ENCODE results near the gene LCE3C. TPM values are rescaled to one million over a fixed set of nuclear protein-coding genes. Genes with fewer than 3 reads are reported as not detected.
"Not testable (repeated sequence)": the region's sequence is repeated elsewhere in the genome, so short reads cannot be mapped to it uniquely, and the experiment has no call there.

LCE3C gene, protein sequence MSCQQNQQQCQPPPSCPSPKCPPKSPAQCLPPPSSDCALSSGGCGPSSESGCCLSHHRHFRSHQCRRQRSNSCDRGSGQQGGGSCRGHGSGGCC
- total RNA-seq = not detected

DNA sequence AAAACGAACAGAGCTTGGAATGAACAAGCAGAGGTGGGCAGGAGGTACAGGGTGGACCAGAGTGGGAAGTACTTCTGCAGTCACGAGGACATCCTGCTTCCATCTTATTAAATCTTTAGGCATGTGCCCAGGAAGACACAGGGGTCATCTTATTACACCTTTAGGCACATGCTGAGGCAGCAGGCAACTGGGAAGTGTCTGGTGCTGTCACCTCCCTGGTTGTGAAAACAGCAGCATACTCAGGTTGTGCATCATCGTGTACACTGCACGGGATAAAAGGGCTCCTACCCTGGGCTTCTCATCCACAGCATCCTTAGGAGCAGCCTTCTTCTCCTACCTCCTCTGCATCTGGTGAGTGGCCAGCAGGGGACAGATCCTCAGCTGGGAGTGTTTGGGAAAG, at the start of gene LCE3C:
TSS of gene LCE3C (plus strand) at position 301 of the 400 bp plus-strand sequence. CDS start 498 bp downstream, outside the sequence.
- H3K4me3 Mint-ChIP-seq = no peak within 1 kb of the TSS
- peaks cover 13% of the 10 kb centered on the region for H3K27me3 Mint-ChIP-seq (ENCODE audit: low read depth)
- peaks cover 3 to 5% of the 10 kb centered on the region in 2 donors for H3K9me3 Mint-ChIP-seq
- no peak within 1 kb of the TSS for H3K27ac Mint-ChIP-seq
- ATAC-seq (replicated peaks in 1 of 2) (no peak), DNase-seq (no peak)
- no peaks in the 10 kb centered on the region for H3K4me1 Mint-ChIP-seq (ENCODE audit: low read depth)
- peaks cover 4 to 5% of the 10 kb centered on the region in 2 donors for H3K36me3 Mint-ChIP-seq (ENCODE audit: insufficient read depth in 2 of 2)

DNA sequence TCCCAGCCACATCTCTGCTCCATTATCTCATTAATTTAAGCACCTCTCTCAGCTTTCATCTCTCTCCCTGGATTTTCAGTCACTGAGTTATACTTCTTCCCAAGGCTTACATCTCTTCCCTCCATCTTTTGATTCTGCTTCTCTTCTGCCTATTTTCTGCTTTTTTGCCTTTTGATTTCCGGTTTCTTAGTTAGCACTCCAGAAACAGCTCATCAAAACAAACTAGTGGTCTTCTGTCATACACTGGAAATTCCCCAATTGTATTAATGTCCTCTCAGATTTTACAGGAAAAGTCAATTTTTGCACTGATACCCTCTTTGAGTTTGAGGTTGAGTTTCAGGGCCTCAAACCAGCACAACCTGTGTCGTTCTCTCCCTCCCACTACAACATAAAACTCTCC, 34.9 kb upstream of the LCE3C start:
- peaks cover 1 to 4% of the 10 kb centered on the region in 2 donors for H3K36me3 Mint-ChIP-seq (ENCODE audit: insufficient read depth in 2 of 2)
- no peak for DNase-seq
- no peak for ATAC-seq (replicated peaks in 1 of 2)
- no peaks in the 10 kb centered on the region for H3K4me1 Mint-ChIP-seq (ENCODE audit: low read depth)
- H3K27me3 Mint-ChIP-seq (ENCODE audit: low read depth) = no peaks in the 10 kb centered on the region
- peaks cover 2 to 5% of the 10 kb centered on the region in 2 donors for H3K9me3 Mint-ChIP-seq
- H3K4me3 Mint-ChIP-seq = peak overlapping the region in 1 of 2 donors; percentile 11
- peak overlapping the region; percentile 12 for H3K27ac Mint-ChIP-seq

DNA sequence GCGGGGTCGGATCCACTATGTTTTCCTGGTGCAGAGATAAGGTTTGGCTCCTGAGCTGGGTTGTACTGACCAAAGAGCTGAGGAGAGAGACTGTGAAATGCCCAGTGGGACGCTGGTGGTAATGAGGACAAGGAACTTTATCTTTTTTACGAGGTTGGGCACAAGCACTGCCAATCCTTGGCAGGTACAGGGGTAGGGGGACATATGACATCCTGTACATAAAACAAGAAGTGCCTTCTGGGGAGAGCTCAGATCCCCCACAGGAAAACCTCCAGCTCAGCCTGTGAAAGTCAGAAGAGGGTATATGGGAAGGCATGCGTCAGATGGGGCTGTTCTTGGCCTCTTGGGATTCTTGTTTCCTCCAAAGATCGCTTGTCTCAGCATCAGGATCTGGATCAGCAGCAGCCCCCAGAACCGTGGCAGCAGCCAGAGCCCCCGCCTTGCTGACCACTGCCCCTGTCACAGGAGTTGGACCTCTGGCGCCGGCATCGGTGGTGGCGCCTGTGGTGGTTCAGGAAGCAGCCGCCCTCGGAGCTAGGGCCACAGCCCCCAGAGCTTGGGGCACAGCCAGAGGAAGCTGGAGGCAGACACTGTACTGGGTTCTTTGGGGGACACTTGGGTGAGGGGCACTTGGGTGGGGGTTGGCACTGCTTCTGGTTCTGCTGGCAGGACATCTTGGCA, 34.4 kb upstream of the LCE3C start:
- Mint-ChIP-seq H3K4me1 (ENCODE audit: low read depth) (no peaks in the 10 kb centered on the region), H3K36me3 (ENCODE audit: insufficient read depth in 2 of 2) (peaks cover 1 to 4% of the 10 kb centered on the region in 2 donors), H3K27me3 (ENCODE audit: low read depth) (no peaks in the 10 kb centered on the region), H3K9me3 (peaks cover 2 to 5% of the 10 kb centered on the region in 2 donors), H3K27ac (no peak overlapping the region), H3K4me3 (no peak overlapping the region)
- DNase-seq = no peak
- no peak for ATAC-seq (replicated peaks in 1 of 2)

DNA sequence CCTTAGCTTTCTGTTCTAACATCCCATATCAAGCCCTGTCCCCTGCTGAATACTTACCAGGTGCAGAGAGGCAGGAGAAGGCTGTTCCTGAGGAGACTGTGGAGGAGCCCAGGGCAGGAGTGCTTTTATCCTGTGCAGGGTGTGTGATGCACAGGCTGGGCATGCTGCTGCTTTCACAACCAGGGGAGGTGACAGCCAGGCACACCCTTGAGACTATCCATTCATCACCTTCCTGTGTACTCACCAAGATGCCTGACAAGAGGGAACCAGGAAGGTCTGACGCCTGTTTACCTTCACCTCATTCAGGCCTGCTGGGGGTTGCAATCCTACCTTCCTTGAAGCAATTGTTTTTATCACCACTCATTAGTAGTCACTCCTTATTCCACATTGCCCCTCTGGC, 33.4 kb upstream of the LCE3C start, which contains the start of gene LCE3E:
TSS of gene LCE3E (minus strand) at position 100 of the 400 bp plus-strand sequence. CDS start 572 bp downstream, outside the sequence.
- ATAC-seq (replicated peaks in 1 of 2) (no peak), DNase-seq (no peak)
- peaks cover 2 to 5% of the 10 kb centered on the region in 2 donors for H3K9me3 Mint-ChIP-seq
- H3K4me3 Mint-ChIP-seq = no peak within 1 kb of the TSS
- no peaks in the 10 kb centered on the region for H3K4me1 Mint-ChIP-seq (ENCODE audit: low read depth)
- no peak within 1 kb of the TSS for H3K27ac Mint-ChIP-seq
- H3K27me3 Mint-ChIP-seq (ENCODE audit: low read depth) = peaks cover 5% of the 10 kb centered on the region
- H3K36me3 Mint-ChIP-seq (ENCODE audit: insufficient read depth in 2 of 2) = peaks cover 1 to 4% of the 10 kb centered on the region in 2 donors

DNA sequence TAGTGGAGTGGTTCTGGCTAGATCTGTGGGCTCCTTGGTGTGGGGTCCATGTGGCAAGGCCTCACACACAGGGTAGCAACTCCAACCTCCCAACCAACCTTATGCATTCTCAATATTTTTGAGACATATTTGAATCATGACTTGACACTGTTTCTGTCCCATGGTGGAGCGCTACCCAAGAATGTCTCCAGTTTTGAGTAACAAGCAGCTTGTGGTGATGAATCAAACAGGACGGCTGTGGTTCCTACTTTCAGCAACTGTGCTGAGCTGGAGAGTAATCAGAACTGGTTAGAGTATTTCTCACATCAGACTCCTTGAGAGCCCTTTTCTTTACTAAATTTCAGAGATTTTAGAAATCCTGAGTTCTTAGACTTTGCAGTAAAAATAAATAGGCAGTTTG, 22.9 kb upstream of the LCE3C start:
- ATAC-seq (replicated peaks in 1 of 2) (peak; percentile 92 to 97), DNase-seq (peak; percentile 28 to 58)
- peaks cover 36% of the 10 kb centered on the region for H3K27me3 Mint-ChIP-seq (ENCODE audit: low read depth)
- H3K4me3 Mint-ChIP-seq = no peak overlapping the region
- H3K9me3 Mint-ChIP-seq = no peaks in the 10 kb centered on the region
- no peaks in the 10 kb centered on the region for H3K36me3 Mint-ChIP-seq (ENCODE audit: insufficient read depth in 2 of 2)
- H3K27ac Mint-ChIP-seq = no peak overlapping the region
- no peaks in the 10 kb centered on the region for H3K4me1 Mint-ChIP-seq (ENCODE audit: low read depth)

DNA sequence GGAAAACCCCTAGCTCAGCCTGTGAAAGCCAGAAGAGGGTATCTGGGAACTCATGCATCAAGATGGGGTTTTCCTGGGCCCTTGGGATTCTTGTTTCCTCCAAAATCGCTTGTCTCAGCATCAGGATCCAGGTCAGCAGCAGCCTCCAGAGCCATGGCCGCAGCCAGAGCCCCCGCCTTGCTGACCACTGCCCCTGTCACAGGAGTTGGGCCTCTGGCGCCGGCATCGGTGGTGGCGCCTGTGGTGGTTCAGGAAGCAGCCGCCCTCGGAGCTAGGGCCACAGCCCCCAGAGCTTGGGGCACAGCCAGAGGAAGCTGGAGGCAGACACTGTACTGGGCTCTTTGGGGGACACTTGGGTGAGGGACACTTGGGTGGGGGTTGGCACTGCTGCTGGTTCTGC, 20.5 kb upstream of the LCE3C start:
- H3K27ac Mint-ChIP-seq; DNase-seq; H3K9me3 Mint-ChIP-seq; ATAC-seq (replicated peaks in 1 of 2); H3K36me3 Mint-ChIP-seq (ENCODE audit: insufficient read depth in 2 of 2); H3K4me1 Mint-ChIP-seq (ENCODE audit: low read depth); H3K4me3 Mint-ChIP-seq: not testable (repeated sequence)
- peaks cover 18% of the 10 kb centered on the region for H3K27me3 Mint-ChIP-seq (ENCODE audit: low read depth)

DNA sequence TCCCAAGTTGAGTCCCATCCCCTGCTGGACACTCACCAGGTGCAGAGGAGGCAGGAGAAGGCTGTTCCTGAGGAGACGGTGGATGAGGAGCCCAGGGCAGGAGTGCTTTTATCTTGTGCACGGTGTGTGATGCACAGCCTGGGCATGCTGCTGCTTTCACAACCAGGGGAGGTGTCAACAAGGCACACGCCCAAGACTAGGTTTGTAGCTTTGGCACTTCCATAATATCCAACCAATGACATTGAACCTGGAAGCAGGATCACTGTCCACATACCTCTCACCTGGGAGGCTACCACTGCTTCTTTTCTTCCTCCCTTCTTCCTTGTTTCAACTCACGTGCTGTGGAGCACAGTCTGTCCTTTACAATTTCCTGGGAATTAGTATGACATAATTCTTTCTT, 19.6 kb upstream of the LCE3C start, which contains the start of gene LCE3D:
TSS of gene LCE3D (minus strand) at position 84 of the 400 bp plus-strand sequence. CDS start 580 bp downstream, outside the sequence.
- no peaks in the 10 kb centered on the region for H3K9me3 Mint-ChIP-seq
- H3K27me3 Mint-ChIP-seq (ENCODE audit: low read depth) = peaks cover 11% of the 10 kb centered on the region
- no peak for DNase-seq
- no peak within 1 kb of the TSS for H3K4me3 Mint-ChIP-seq
- no peak for ATAC-seq (replicated peaks in 1 of 2)
- no peaks in the 10 kb centered on the region for H3K4me1 Mint-ChIP-seq (ENCODE audit: low read depth)
- H3K36me3 Mint-ChIP-seq (ENCODE audit: insufficient read depth in 2 of 2) = no peaks in the 10 kb centered on the region
- H3K27ac Mint-ChIP-seq = no peak within 1 kb of the TSS

DNA sequence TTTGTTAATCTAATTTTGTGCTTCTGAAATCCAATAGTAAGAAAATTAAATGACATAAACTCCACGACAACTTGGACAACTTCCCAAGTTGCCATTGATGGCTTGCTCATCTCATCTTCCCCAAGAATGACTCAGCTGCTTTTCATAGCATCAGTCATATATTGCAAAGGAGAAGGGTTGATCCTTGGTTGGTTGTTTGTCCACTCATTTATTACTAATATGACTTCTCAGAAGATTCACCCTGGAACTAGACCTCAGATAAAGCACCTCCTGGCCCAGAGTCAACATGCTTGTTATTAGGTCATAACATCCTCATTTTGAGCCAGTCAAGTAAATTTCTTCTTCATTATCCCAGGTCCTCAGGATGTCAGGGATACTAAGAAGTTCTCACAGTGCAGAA, 17.4 kb upstream of the LCE3C start:
- peaks cover 10% of the 10 kb centered on the region for H3K27me3 Mint-ChIP-seq (ENCODE audit: low read depth)
- H3K4me1 Mint-ChIP-seq (ENCODE audit: low read depth) = no peaks in the 10 kb centered on the region
- no peak for DNase-seq
- H3K4me3 Mint-ChIP-seq = no peak overlapping the region
- ATAC-seq (replicated peaks in 1 of 2) = peak in 1 of 2 donors; percentile 28
- H3K36me3 Mint-ChIP-seq (ENCODE audit: insufficient read depth in 2 of 2) = no peaks in the 10 kb centered on the region
- no peak overlapping the region for H3K27ac Mint-ChIP-seq
- no peaks in the 10 kb centered on the region for H3K9me3 Mint-ChIP-seq

DNA sequence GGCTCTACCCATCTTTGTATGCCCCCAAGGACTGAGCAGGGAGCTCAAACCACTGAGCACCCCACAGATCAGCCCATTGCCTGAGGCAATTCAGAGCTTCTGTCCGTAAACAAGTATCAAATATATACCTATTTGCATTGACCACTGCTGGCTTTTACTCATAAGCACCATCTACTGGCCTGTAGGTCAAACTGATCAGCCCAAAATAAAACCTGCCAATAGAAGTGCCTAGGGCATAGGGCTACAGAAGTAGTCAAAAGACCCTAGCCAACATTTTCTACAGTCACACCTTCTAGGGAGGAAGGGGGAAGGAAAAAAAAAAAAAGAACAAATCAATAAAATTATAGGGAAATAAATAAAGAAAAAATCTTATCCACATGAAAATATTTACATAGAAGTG, 14.4 kb upstream of the LCE3C start:
- H3K27ac Mint-ChIP-seq = no peak overlapping the region
- H3K27me3 Mint-ChIP-seq (ENCODE audit: low read depth) = no peaks in the 10 kb centered on the region
- H3K4me1 Mint-ChIP-seq (ENCODE audit: low read depth) = no peaks in the 10 kb centered on the region
- H3K4me3 Mint-ChIP-seq = no peak overlapping the region
- no peaks in the 10 kb centered on the region for H3K9me3 Mint-ChIP-seq
- no peaks in the 10 kb centered on the region for H3K36me3 Mint-ChIP-seq (ENCODE audit: insufficient read depth in 2 of 2)
- ATAC-seq (replicated peaks in 1 of 2) = no peak
- no peak for DNase-seq

DNA sequence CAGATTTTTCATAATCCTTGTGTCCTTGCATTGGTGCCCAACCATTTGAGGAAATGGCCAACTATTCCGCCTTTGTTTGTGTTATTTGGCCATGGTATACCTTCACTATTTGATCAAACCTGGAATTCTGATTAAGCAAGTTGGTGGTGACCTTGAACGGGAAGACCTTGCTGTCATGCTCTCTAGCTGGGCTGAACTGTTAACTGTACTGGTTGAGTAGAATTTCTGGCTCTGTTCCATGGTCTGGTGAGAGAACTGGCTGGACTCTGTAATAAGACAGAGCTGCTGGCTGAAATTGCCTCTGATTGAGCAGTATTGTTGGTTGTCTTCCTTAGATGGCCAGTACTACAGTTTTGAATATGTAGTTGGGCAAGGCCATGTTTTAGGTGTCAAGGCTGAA, 3.0 kb upstream of the LCE3C start:
- Mint-ChIP-seq H3K27ac (no peak overlapping the region), H3K4me1 (ENCODE audit: low read depth) (no peaks in the 10 kb centered on the region), H3K36me3 (ENCODE audit: insufficient read depth in 2 of 2) (peaks cover 4 to 5% of the 10 kb centered on the region in 2 donors), H3K4me3 (no peak overlapping the region), H3K9me3 (peaks cover 3 to 5% of the 10 kb centered on the region in 2 donors), H3K27me3 (ENCODE audit: low read depth) (peaks cover 13% of the 10 kb centered on the region)
- DNase-seq (no peak), ATAC-seq (replicated peaks in 1 of 2) (no peak)

DNA sequence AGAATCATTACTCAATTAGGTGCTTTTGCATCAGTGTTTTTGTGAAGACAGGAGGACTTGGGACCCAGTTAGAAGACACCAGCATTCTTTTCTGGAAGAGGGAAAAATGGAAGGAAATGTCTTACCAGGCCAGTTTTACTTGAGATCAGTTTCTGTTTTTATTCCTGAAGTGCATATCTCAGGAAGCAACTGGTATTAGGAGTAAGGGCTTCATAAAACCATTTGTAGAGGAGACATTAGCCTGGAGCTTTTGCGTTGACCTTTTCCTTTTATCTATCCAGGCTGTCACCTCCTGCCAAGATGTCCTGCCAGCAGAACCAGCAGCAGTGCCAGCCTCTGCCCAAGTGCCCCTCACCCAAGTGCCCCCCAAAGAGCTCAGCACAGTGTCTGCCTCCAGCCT, 13.5 kb downstream of the LCE3C start, which contains the start of gene LCE3B:
TSS of gene LCE3B (plus strand) at position 301 of the 400 bp plus-strand sequence. CDS start at position 301, 0 bp downstream.
- DNase-seq = no peak
- peaks cover 0 to 2% of the 10 kb centered on the region in 2 donors for H3K9me3 Mint-ChIP-seq
- no peak for ATAC-seq (replicated peaks in 1 of 2)
- peaks cover 33% of the 10 kb centered on the region for H3K27me3 Mint-ChIP-seq (ENCODE audit: low read depth)
- no peak within 1 kb of the TSS for H3K4me3 Mint-ChIP-seq
- peaks cover 0 to 2% of the 10 kb centered on the region in 2 donors for H3K36me3 Mint-ChIP-seq (ENCODE audit: insufficient read depth in 2 of 2)
- no peaks in the 10 kb centered on the region for H3K4me1 Mint-ChIP-seq (ENCODE audit: low read depth)
- H3K27ac Mint-ChIP-seq = no peak within 1 kb of the TSS

DNA sequence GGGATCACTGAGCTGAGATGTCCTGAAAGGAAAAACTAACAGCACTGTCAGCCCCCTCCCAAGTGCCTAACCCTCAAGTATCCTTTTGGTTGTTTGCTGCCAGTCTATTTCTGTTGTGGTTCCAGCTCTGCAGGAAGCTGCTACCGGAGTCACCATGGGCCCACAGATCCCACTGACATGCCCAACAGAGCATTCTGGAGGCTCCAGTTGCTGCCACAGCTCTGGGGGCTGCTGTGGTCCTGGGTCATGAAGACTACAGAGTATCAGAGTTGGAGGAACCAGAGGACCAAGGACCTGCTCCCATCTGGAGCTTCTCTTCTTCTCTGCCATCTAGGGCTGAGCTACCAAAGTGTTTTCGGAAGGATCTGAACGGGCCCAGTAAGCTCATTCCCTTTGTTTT, 22.0 kb downstream of the LCE3C start:
- DNase-seq (no peak), ATAC-seq (replicated peaks in 1 of 2) (no peak)
- peaks cover 0 to 2% of the 10 kb centered on the region in 2 donors for H3K36me3 Mint-ChIP-seq (ENCODE audit: insufficient read depth in 2 of 2)
- no peak overlapping the region for H3K4me3 Mint-ChIP-seq
- H3K27me3 Mint-ChIP-seq (ENCODE audit: low read depth) = peaks cover 21% of the 10 kb centered on the region
- no peaks in the 10 kb centered on the region for H3K4me1 Mint-ChIP-seq (ENCODE audit: low read depth)
- peaks cover 2 to 6% of the 10 kb centered on the region in 2 donors for H3K9me3 Mint-ChIP-seq
- no peak overlapping the region for H3K27ac Mint-ChIP-seq

DNA sequence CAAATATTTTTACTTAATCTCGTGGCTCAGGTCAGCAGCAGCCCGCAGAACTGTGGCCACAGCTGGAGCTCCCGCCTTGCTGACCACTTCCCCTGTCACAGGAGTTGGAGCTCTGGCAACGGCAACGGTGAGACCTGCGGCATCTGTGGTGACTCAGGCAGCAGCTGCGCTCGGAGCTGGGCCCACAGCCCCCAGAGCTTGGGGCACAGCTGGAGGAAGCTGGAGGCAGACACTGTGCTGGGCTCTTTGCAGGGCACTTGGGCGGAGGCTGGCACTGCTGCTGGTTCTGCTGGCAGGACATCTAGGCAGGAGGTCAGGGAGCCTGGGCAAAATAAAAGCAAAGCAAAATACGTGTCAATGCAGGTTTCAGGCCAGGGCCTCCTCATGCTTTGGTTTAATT, 22.8 kb downstream of the LCE3C start, which contains the start of gene LCE3A:
TSS of gene LCE3A (minus strand) at position 301 of the 400 bp plus-strand sequence. CDS start at position 301, 0 bp downstream.
- Mint-ChIP-seq H3K27me3 (ENCODE audit: low read depth) (peaks cover 21% of the 10 kb centered on the region), H3K4me3 (no peak within 1 kb of the TSS), H3K4me1 (ENCODE audit: low read depth) (no peaks in the 10 kb centered on the region), H3K9me3 (peaks cover 2 to 6% of the 10 kb centered on the region in 2 donors), H3K36me3 (ENCODE audit: insufficient read depth in 2 of 2) (peaks cover 0 to 2% of the 10 kb centered on the region in 2 donors), H3K27ac (no peak within 1 kb of the TSS)
- DNase-seq = peak in 1 of 2 donors; percentile 4
- no peak for ATAC-seq (replicated peaks in 1 of 2)

Measured in activated T-cell treated with anti-CD3 and anti-CD28 coated beads, Interleukin-2, amount 50 U/mL, for 72 hours (primary cell).